ENCODE measurements around the gene FOXL3.

FOXL3 gene

DNA sequence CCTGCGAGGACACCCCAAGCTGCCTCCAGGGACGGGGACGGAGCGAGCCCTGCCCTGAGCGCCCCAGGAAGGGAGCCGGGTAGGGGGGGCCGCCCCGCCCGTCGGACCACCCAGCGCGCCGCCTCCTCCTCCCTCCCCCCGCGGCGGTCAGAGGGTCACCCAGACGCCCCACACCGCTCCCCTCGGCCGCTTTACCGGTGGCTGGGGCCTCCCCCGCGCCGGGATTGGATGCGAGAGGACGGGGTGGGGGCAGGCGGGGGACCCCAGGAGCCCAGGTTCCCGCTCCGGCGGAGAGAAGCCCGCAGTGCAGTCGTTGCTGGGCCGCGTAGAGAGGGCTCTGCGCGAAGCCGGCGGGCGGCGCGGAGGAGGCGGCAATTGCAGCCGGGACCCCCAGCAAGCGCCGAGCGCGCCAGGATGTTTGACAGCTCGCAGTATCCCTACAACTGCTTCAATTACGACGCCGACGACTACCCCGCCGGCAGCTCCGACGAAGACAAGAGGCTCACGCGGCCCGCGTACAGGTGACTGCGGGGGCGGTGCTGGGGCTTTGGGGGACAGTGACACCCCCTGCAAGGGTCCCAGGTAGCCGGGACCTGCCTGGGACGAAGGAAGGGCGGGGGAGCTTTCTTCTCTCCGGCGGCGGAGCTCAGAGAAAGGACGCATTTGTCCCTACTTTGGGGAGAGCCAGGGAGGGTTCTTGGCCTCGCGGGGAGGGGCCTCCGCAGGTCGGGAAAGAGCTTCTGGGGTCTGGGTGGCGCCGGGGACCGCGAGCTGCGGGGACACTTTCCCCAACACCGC, at the start of gene FOXL3:
FOXL3 (plus strand) TSS at position 415 of the 798 bp plus-strand sequence; CDS start at position 415, 0 bp downstream.
- ChIA-PET POLR2A (no interaction called here), CTCF (no interaction called here)
- Histone ChIP-seq H3K4me3 (ENCODE audit: low read depth, low read length) (no peak within 1 kb of the TSS), H3K36me3 (ENCODE audit: control insufficient read depth in 2 of 2, insufficient read depth in 1 of 2, low read length in 2 of 2) (no peaks in the 10 kb centered on the region), H3K27ac (ENCODE audit: extremely low read depth, low read depth, low read length) (no peak within 1 kb of the TSS), H3K4me1 (ENCODE audit: control insufficient read depth, insufficient read depth, low read length) (no peaks in the 10 kb centered on the region), H3K9me3 (ENCODE audit: control insufficient read depth, insufficient read depth, low read depth, low read length) (no peaks in the 10 kb centered on the region)
- no peak for TF ChIP-seq ZNF341 (tag by site-specific recombination; IDR thresholded peaks at IDR 0.05; ENCODE audit: low read depth)
- TF ChIP-seq ZNF138 (tag by site-specific recombination; IDR thresholded peaks at IDR 0.05; ENCODE audit: borderline replicate concordance) = no peak
- no peak for TF ChIP-seq ZNF155 (tag by site-specific recombination; IDR thresholded peaks at IDR 0.05)
- TF ChIP-seq, protein P1, sequence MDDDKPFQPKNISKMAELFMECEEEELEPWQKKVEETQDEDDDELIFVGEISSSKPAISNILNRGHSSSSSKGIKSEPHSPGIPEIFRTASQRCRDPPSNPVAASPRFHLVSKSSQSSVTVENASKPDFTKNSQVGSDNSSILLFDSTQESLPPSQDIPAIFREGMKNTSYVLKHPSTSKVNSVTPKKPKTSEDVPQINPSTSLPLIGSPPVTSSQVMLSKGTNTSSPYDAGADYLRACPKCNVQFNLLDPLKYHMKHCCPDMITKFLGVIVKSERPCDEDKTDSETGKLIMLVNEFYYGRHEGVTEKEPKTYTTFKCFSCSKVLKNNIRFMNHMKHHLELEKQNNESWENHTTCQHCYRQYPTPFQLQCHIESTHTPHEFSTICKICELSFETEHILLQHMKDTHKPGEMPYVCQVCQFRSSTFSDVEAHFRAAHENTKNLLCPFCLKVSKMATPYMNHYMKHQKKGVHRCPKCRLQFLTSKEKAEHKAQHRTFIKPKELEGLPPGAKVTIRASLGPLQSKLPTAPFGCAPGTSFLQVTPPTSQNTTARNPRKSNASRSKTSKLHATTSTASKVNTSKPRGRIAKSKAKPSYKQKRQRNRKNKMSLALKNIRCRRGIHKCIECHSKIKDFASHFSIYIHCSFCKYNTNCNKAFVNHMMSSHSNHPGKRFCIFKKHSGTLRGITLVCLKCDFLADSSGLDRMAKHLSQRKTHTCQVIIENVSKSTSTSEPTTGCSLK (tag by site-specific recombination; IDR thresholded peaks at IDR 0.05) = no peak
- TF ChIP-seq ZSCAN23 (tag by site-specific recombination; IDR thresholded peaks at IDR 0.05) = no peak
- TF ChIP-seq, protein P2, sequence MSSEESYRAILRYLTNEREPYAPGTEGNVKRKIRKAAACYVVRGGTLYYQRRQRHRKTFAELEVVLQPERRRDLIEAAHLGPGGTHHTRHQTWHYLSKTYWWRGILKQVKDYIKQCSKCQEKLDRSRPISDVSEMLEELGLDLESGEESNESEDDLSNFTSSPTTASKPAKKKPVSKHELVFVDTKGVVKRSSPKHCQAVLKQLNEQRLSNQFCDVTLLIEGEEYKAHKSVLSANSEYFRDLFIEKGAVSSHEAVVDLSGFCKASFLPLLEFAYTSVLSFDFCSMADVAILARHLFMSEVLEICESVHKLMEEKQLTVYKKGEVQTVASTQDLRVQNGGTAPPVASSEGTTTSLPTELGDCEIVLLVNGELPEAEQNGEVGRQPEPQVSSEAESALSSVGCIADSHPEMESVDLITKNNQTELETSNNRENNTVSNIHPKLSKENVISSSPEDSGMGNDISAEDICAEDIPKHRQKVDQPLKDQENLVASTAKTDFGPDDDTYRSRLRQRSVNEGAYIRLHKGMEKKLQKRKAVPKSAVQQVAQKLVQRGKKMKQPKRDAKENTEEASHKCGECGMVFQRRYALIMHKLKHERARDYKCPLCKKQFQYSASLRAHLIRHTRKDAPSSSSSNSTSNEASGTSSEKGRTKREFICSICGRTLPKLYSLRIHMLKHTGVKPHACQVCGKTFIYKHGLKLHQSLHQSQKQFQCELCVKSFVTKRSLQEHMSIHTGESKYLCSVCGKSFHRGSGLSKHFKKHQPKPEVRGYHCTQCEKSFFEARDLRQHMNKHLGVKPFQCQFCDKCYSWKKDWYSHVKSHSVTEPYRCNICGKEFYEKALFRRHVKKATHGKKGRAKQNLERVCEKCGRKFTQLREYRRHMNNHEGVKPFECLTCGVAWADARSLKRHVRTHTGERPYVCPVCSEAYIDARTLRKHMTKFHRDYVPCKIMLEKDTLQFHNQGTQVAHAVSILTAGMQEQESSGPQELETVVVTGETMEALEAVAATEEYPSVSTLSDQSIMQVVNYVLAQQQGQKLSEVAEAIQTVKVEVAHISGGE (tag by site-specific recombination; conservative IDR thresholded peaks at IDR 0.05; ENCODE audit: low read depth) = no peak
- TF ChIP-seq ZNF610 (tag by site-specific recombination; IDR thresholded peaks at IDR 0.05; ENCODE audit: borderline replicate concordance) = no peak
- TF ChIP-seq, protein P3, sequence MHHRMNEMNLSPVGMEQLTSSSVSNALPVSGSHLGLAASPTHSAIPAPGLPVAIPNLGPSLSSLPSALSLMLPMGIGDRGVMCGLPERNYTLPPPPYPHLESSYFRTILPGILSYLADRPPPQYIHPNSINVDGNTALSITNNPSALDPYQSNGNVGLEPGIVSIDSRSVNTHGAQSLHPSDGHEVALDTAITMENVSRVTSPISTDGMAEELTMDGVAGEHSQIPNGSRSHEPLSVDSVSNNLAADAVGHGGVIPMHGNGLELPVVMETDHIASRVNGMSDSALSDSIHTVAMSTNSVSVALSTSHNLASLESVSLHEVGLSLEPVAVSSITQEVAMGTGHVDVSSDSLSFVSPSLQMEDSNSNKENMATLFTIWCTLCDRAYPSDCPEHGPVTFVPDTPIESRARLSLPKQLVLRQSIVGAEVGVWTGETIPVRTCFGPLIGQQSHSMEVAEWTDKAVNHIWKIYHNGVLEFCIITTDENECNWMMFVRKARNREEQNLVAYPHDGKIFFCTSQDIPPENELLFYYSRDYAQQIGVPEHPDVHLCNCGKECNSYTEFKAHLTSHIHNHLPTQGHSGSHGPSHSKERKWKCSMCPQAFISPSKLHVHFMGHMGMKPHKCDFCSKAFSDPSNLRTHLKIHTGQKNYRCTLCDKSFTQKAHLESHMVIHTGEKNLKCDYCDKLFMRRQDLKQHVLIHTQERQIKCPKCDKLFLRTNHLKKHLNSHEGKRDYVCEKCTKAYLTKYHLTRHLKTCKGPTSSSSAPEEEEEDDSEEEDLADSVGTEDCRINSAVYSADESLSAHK (tag by site-specific recombination; IDR thresholded peaks at IDR 0.05) = no peak
- TF ChIP-seq ZNF248 (tag by site-specific recombination; IDR thresholded peaks at IDR 0.05) = no peak
- no peak for TF ChIP-seq ZNF174 (tag by site-specific recombination; IDR thresholded peaks at IDR 0.05)
- TF ChIP-seq IKZF3 (tag by site-specific recombination; IDR thresholded peaks at IDR 0.05) = no peak
- TF ChIP-seq GFI1B (tag by site-specific recombination; IDR thresholded peaks at IDR 0.05) = no peak
- TF ChIP-seq GLIS2 (tag by site-specific recombination; IDR thresholded peaks at IDR 0.05) = no peak
- no peak for TF ChIP-seq ZNF623 (tag by site-specific recombination; IDR thresholded peaks at IDR 0.05)
- TF ChIP-seq, protein P4, sequence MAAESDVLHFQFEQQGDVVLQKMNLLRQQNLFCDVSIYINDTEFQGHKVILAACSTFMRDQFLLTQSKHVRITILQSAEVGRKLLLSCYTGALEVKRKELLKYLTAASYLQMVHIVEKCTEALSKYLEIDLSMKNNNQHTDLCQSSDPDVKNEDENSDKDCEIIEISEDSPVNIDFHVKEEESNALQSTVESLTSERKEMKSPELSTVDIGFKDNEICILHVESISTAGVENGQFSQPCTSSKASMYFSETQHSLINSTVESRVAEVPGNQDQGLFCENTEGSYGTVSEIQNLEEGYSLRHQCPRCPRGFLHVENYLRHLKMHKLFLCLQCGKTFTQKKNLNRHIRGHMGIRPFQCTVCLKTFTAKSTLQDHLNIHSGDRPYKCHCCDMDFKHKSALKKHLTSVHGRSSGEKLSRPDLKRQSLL (tag by site-specific recombination; IDR thresholded peaks at IDR 0.05) = no peak
- TF ChIP-seq ZBTB48 (tag by site-specific recombination; IDR thresholded peaks at IDR 0.05) = no peak
- TF ChIP-seq ZBTB7A (tag by site-specific recombination; IDR thresholded peaks at IDR 0.05; ENCODE audit: low read depth) = no peak
- TF ChIP-seq SALL2 (tag by site-specific recombination; IDR thresholded peaks at IDR 0.05; ENCODE audit: borderline replicate concordance) = no peak
- TF ChIP-seq, protein P5, sequence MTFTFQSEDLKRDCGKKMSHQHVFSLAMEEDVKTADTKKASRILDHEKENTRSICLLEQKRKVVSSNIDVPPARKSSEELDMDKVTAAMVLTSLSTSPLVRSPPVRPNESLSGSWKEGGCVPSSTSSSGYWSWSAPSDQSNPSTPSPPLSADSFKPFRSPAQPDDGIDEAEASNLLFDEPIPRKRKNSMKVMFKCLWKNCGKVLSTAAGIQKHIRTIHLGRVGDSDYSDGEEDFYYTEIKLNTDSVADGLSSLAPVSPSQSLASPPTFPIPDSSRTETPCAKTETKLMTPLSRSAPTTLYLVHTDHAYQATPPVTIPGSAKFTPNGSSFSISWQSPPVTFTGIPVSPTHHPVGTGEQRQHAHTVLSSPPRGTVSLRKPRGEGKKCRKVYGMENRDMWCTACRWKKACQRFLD (tag by site-specific recombination; IDR thresholded peaks at IDR 0.05) = no peak
- no peak for TF ChIP-seq WT1 (tag by site-specific recombination; IDR thresholded peaks at IDR 0.05)
